Measurements from ENCODE around the gene CFAP299. TPM values are rescaled to one million over a fixed set of nuclear protein-coding genes. Genes with fewer than 3 reads are reported as not detected.

Gene CFAP299
- total and polyA plus RNA-seq, 2 of the 8 experiments (the other 6 are each of a cell fraction or from before 2014, with no cell fraction given), result not detected

DNA sequence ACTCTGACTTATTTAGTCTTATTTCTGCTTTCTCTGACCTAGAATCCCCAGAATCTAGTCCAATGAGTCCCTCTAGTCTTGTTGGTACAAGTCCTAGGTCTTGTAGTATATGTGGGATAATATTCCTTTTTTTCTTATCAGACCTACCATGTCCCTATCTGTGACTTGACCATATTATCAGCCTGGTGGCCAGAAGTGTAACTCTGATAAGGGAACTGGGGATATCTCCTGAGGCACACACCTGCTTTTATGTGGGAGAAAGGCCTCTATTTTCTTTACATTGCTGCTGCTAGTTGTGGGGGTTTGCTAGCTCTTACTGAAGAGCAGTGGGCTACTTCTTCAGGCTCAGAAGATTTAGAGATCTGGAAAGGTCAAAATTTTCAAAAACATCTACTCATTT lies 38.6 kb downstream of the CFAP299 start:
- Histone ChIP-seq H3K27ac (ENCODE audit: low read depth, low read length) (no peak overlapping the region), H2BK5ac (ENCODE audit: low read depth, low read length) (no peak overlapping the region), H3K4me1 (replicated peaks in 1 of 4; ENCODE audit: control insufficient read depth in 3 of 4, insufficient read depth in 4 of 4, low read length in 3 of 4) (no peaks in the 10 kb centered on the region), H3K79me2 (ENCODE audit: control insufficient read depth in 1 of 2, insufficient read depth in 2 of 2, low read length in 2 of 2) (no peaks in the 10 kb centered on the region), H2AK5ac (ENCODE audit: low read depth, low read length) (no peak overlapping the region), H2BK20ac (ENCODE audit: low read length) (no peak overlapping the region), H2AFZ (ENCODE audit: low read length) (no peak overlapping the region), H3K4me2 (ENCODE audit: insufficient read depth in 1 of 2, low read depth in 2 of 2, low read length in 2 of 2) (no peak overlapping the region), H4K5ac (ENCODE audit: insufficient read length, low read depth, low read length) (no peak overlapping the region), H4K20me1 (replicated peaks in 1 of 2; ENCODE audit: control insufficient read depth in 1 of 2, insufficient read depth in 2 of 2, low read length in 2 of 2) (no peaks in the 10 kb centered on the region), H4K91ac (replicated peaks; ENCODE audit: insufficient read length, low read length) (no peak overlapping the region), H3K4me3 (ENCODE audit: extremely low read depth in 1 of 4, insufficient read depth in 2 of 4, low read depth in 3 of 4, low read length in 4 of 4) (no peak overlapping the region), H2BK15ac (ENCODE audit: low read length) (no peak overlapping the region), H3K9ac (replicated peaks in 1 of 4; ENCODE audit: extremely low read depth in 1 of 4, low read depth in 3 of 4, low read length in 3 of 4) (no peak overlapping the region), H3K27me3 (replicated peaks in 1 of 4; ENCODE audit: control insufficient read depth in 3 of 4, extremely low read depth in 1 of 4, insufficient read depth in 3 of 4, low read length in 3 of 4) (no peaks in the 10 kb centered on the region), H3K9me3 (ENCODE audit: insufficient read depth in 2 of 2, low read depth in 1 of 2, low read length in 1 of 2) (peaks cover 18 to 22% of the 10 kb centered on the region in 2 experiments), H4K8ac (ENCODE audit: extremely low read depth, insufficient read depth, low read length) (no peak overlapping the region), H2BK120ac (replicated peaks; ENCODE audit: low read depth, low read length) (no peak overlapping the region), H3K36me3 (ENCODE audit: control insufficient read depth in 2 of 4, insufficient read depth in 4 of 4, low read length in 3 of 4) (peaks cover 0 to 4% (median 0%) of the 10 kb centered on the region in 4 experiments; a peak in 1 of 8 replicates), H3K79me1 (ENCODE audit: low read depth, low read length) (no peaks in the 10 kb centered on the region), H3K56ac (replicated peaks; ENCODE audit: insufficient read length, low read depth, low read length) (no peak overlapping the region), H3K23me2 (ENCODE audit: low read depth, low read length) (no peaks in the 10 kb centered on the region), H3K4ac (replicated peaks; ENCODE audit: insufficient read length, low read depth, low read length) (no peak overlapping the region), H3K14ac (ENCODE audit: insufficient read length) (no peak overlapping the region), H3K18ac (ENCODE audit: extremely low read depth, low read length) (no peak overlapping the region), H2BK12ac (ENCODE audit: low read depth, low read length) (no peak overlapping the region), H3K23ac (ENCODE audit: insufficient read length) (no peak overlapping the region)
- FAIRE-seq (no peak), DNase-seq (ENCODE audit: low read depth in 1 of 2, low spot score in 2 of 2) (no peak)
- TF ChIP-seq, protein P1, sequence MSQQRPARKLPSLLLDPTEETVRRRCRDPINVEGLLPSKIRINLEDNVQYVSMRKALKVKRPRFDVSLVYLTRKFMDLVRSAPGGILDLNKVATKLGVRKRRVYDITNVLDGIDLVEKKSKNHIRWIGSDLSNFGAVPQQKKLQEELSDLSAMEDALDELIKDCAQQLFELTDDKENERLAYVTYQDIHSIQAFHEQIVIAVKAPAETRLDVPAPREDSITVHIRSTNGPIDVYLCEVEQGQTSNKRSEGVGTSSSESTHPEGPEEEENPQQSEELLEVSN (IDR thresholded peaks at IDR 0.05), result no peak
- no peak for TF ChIP-seq RFX5 (IDR thresholded peaks at IDR 0.05; ENCODE audit: borderline replicate concordance, low read depth, low read length)
- no peak for TF ChIP-seq HDAC2 (IDR thresholded peaks at IDR 0.05; ENCODE audit: borderline replicate concordance in 1 of 2, low read depth in 2 of 2, low read length in 2 of 2)
- no peak for TF ChIP-seq PHF8 (conservative IDR thresholded peaks at IDR 0.05; ENCODE audit: low read depth, low read length)
- POLR2A ChIA-PET (ENCODE audit: partially characterized antibody), result no interaction called here
- CTCF ChIA-PET (ENCODE audit: partially characterized antibody), result interaction anchor here (0.7 to 2.4 kb wide), 2 partner anchors 9 to 12 kb away, joined by 3 to 11 read pairs; no protein-coding TSS in a partner anchor
